Transverse colon (tissue), 4 donors: ENCODE results near the gene MT1X. TPM values are rescaled to one million over a fixed set of nuclear protein-coding genes. Genes with fewer than 3 reads are reported as not detected.
"Not testable (repeated sequence)": the region's sequence is repeated elsewhere in the genome, so short reads cannot be mapped to it uniquely, and the experiment has no call there.

Experiments used
- DNase-seq: peaks from one replicate; pipeline ENCODE4 v3.0.0-alpha.2; 2019
- H3K27ac ChIP-seq, 4 donors: fragments of 200-600 bp; sonication (generic); 2 replicates each; pipeline ENCODE4 v1.5.1; 2016 to 2018; ENCODE audit warnings: inconsistent platforms in 4 of 4
- H3K27me3 ChIP-seq: fragments of 200-600 bp; sonication (generic); 2 replicates; pipeline ENCODE4 v1.5.1; 2017; ENCODE audit warnings: inconsistent platforms
- H3K36me3 ChIP-seq, 4 donors: fragments of 200-600 bp; sonication (generic); 2 replicates each; pipeline ENCODE4 v1.5.1; 2017 to 2019; ENCODE audit warnings: inconsistent platforms in 4 of 4
- H3K4me1 ChIP-seq, 4 donors: fragments of 200-600 bp; sonication (generic); 2 replicates each; pipeline ENCODE4 v1.5.1; 2017 to 2020; ENCODE audit warnings: inconsistent platforms in 4 of 4
- H3K4me3 ChIP-seq, 4 donors: fragments of 200-600 bp; sonication (generic); 1 replicate in 1 of 4; 2 replicates in 3 of 4; pipeline versions ENCODE4 v1.5.1 to v1.6.1; 2017 to 2019; ENCODE audit warnings: inconsistent platforms in 4 of 4
- H3K9me3 ChIP-seq, 2 donors: fragments of 200-600 bp; sonication (generic); 2 replicates each; pipeline ENCODE4 v1.5.1; 2017 to 2019; ENCODE audit warnings: inconsistent platforms in 2 of 2
- CTCF ChIP-seq, 5 experiments: fragments of 200-600 bp in 3 of 5; fragments of 450-650 bp in 2 of 5; sonication (generic) in 3 of 5; IDR thresholded peaks; 1 replicate in 2 of 5; 2 replicates in 3 of 5; pipeline ENCODE4 v1.5.1; 2016 to 2017; ENCODE audit warnings: antibody characterized with exemption in 5 of 5, inconsistent platforms in 3 of 5, mild to moderate bottlenecking in 2 of 5, moderate library complexity in 1 of 5
- EP300 ChIP-seq: sonication (generic); formaldehyde crosslinking; IDR thresholded peaks from one replicate; pipeline ENCODE4 v1.6.1; 2017; ENCODE audit warnings: antibody characterized with exemption, low read depth
- POLR2A ChIP-seq: fragments of 450-650 bp; IDR thresholded peaks from one replicate; pipeline ENCODE4 v1.6.1; 2016; ENCODE audit warnings: antibody characterized with exemption, mild to moderate bottlenecking, moderate library complexity
- POLR2AphosphoS5 ChIP-seq, 3 donors: sonication (generic); formaldehyde crosslinking; IDR thresholded peaks; one replicate each; pipeline ENCODE4 v1.6.1; 2016; ENCODE audit warnings: antibody characterized with exemption in 3 of 3
- WGBS, 2 donors: methylation state at CpG; one replicate each; pipeline ENCODE4 v1.1.5; 2018; ENCODE audit warnings: low coverage in 1 of 2; 5-methylcytosine and 5-hydroxymethylcytosine counted together
- in situ Hi-C, 4 donors: fragments of 200-750 bp; cut with MboI; loops; one replicate each; pipeline versions ENCODE4 v1.15.0 to v1.15.1; 2017; ENCODE audit warnings: low sequenced_read_pairs in 3 of 4, low pct_ligation_motif_present in 1 of 4, low pct_unique_long_range_greater_than_20kb in 1 of 4
- intact Hi-C: fragments of 100-400 bp; cut with DNase I; formaldehyde crosslinking; loops from one replicate; pipeline ENCODE4 v1.15.1; 2023; ENCODE audit warnings: low total_unique reads
- total RNA-seq, 4 donors: library from RNA; depleted of rRNA; stranded (reverse); fragments of >200 nt; gene quantifications; one replicate each; pipeline ENCODE4 v1.1.0, GENCODE V29; 2016

Gene MT1X
- total RNA-seq, 4 donors from 2014 or later = 40.4 to 784 (median 274) TPM

- 91 to 95% methylated on average over 2 of the region's 2 CpGs for WGBS, 2 donors
- H3K27ac ChIP-seq = no peak overlapping the region
- in situ Hi-C loops (no loop called here), intact Hi-C loops (no loop called here)
- H3K4me1 ChIP-seq = no peaks in the 10 kb centered on the region
- H3K36me3 ChIP-seq = no peaks in the 10 kb centered on the region
- DNase-seq = no peak
- TF ChIP-seq EP300 (no peak), CTCF (IDR thresholded peaks at IDR 0.05) (no peak), POLR2A (no peak), POLR2AphosphoS5 (IDR thresholded peaks at IDR 0.05) (no peak)
- H3K27me3 ChIP-seq = no peaks in the 10 kb centered on the region
- no peaks in the 10 kb centered on the region for H3K9me3 ChIP-seq
- H3K4me3 ChIP-seq = no peak overlapping the region
Observed at GRCh38 chr16:56711862-56712261, 29.6 kb downstream of the MT1X start.

GRCh38 chr16:56713794-56714193 is 31.5 kb downstream of the MT1X start:
- H3K4me1 ChIP-seq = no peaks in the 10 kb centered on the region
- no peaks in the 10 kb centered on the region for H3K27me3 ChIP-seq
- H3K9me3 ChIP-seq = no peaks in the 10 kb centered on the region
- no peaks in the 10 kb centered on the region for H3K36me3 ChIP-seq
- intact Hi-C loops (no loop called here), in situ Hi-C loops (no loop called here)
- WGBS, 2 donors = 92 to 94% methylated on average over 2 of the region's 2 CpGs
- DNase-seq = no peak
- no peak for TF ChIP-seq POLR2A
- no peak for TF ChIP-seq CTCF (IDR thresholded peaks at IDR 0.05)
- TF ChIP-seq POLR2AphosphoS5 (IDR thresholded peaks at IDR 0.05) = no peak
- TF ChIP-seq EP300 = no peak
- H3K27ac ChIP-seq = no peak overlapping the region
- H3K4me3 ChIP-seq = no peak overlapping the region

GRCh38 chr16:56715126-56715525 is 32.9 kb downstream of the MT1X start:
- WGBS, 2 donors = 76 to 80% methylated on average over 2 to 4 of the region's 4 CpGs
- no peak for DNase-seq
- H3K9me3 ChIP-seq = no peaks in the 10 kb centered on the region
- H3K36me3 ChIP-seq = no peaks in the 10 kb centered on the region
- no peak overlapping the region for H3K27ac ChIP-seq
- no peaks in the 10 kb centered on the region for H3K4me1 ChIP-seq
- H3K27me3 ChIP-seq = no peaks in the 10 kb centered on the region
- intact Hi-C loops (no loop called here), in situ Hi-C loops (no loop called here)
- TF ChIP-seq POLR2A (no peak), CTCF (IDR thresholded peaks at IDR 0.05) (no peak), POLR2AphosphoS5 (IDR thresholded peaks at IDR 0.05) (no peak), EP300 (no peak)
- H3K4me3 ChIP-seq = no peak overlapping the region

GRCh38 chr16:56716761-56717160 is 34.5 kb downstream of the MT1X start:
- no peaks in the 10 kb centered on the region for H3K4me1 ChIP-seq
- H3K9me3 ChIP-seq = no peaks in the 10 kb centered on the region
- H3K27ac ChIP-seq = no peak overlapping the region
- H3K4me3 ChIP-seq = no peak overlapping the region
- DNase-seq = no peak
- intact Hi-C loops = no loop called here
- no peaks in the 10 kb centered on the region for H3K27me3 ChIP-seq
- no peak for TF ChIP-seq CTCF (IDR thresholded peaks at IDR 0.05)
- TF ChIP-seq POLR2A = no peak
- TF ChIP-seq POLR2AphosphoS5 (IDR thresholded peaks at IDR 0.05) = no peak
- no peak for TF ChIP-seq EP300
- WGBS, 2 donors = 74 to 79% methylated on average over 3 of the region's 3 CpGs
- no peaks in the 10 kb centered on the region for H3K36me3 ChIP-seq
- in situ Hi-C loops = no loop called here

GRCh38 chr16:56717532-56717931 is 35.3 kb downstream of the MT1X start:
- 68% methylated on average over 2 of the region's 2 CpGs; no CpG with 5 or more reads in 1 of the 2 donors for WGBS, 2 donors
- DNase-seq, H3K36me3 ChIP-seq, in situ Hi-C loops, H3K27ac ChIP-seq, H3K9me3 ChIP-seq, H3K27me3 ChIP-seq, intact Hi-C loops, H3K4me1 ChIP-seq, H3K4me3 ChIP-seq: not testable (repeated sequence)
